Neural cell (in vitro differentiated cells): ENCODE data around the gene ANXA9. TPM values are rescaled to one million over a fixed set of nuclear protein-coding genes. Genes with fewer than 3 reads are reported as not detected.
A peak's percentile ranks its signal among the peaks of the same experiment; 100 is the strongest.

Source experiments
- H2AFZ ChIP-seq: fragments of 200-600, 300-800 bp; sonication (generic), shearing (Covaris generic); 2 replicates; pipeline ENCODE4 v1.6.0; 2014; ENCODE audit warnings: low read depth, mild to moderate bottlenecking, antibody characterized with exemption, low read length, moderate library complexity
- H3F3A ChIP-seq: fragments of 200-600 bp; shearing (Covaris generic); 2 replicates; pipeline ENCODE4 v1.6.1; 2016; ENCODE audit warnings: mild to moderate bottlenecking, moderate library complexity, mixed read lengths, antibody characterized with exemption, low read length; ENCODE audit not compliant: insufficient read depth, poor library complexity, severe bottlenecking
- H3K27ac ChIP-seq: fragments of 200-600, 300-800 bp; sonication (generic), shearing (Covaris generic); 2 replicates; pipeline ENCODE4 v1.5.1; 2014; ENCODE audit warnings: mild to moderate bottlenecking, low read length, moderate library complexity
- H3K27me3 ChIP-seq: fragments of 300-800, 200-600 bp; sonication (generic), shearing (Covaris generic); 2 replicates; pipeline ENCODE4 v1.6.0; 2014; ENCODE audit warnings: mild to moderate bottlenecking, low read depth, low read length, moderate library complexity; ENCODE audit not compliant: insufficient read depth
- H3K36me3 ChIP-seq: fragments of 300-800, 200-600 bp; sonication (generic), shearing (Covaris generic); 2 replicates; pipeline ENCODE4 v1.5.1; 2014; ENCODE audit warnings: mild to moderate bottlenecking, antibody characterized with exemption, low read length, moderate library complexity; ENCODE audit not compliant: insufficient read depth
- H3K4me2 ChIP-seq: fragments of 300-800, 200-600 bp; sonication (generic), shearing (Covaris generic); 2 replicates; pipeline ENCODE4 v1.6.0; 2014; ENCODE audit warnings: mild to moderate bottlenecking, low read length
- H3K4me3 ChIP-seq: fragments of 300-800, 200-600 bp; sonication (generic), shearing (Covaris generic); 2 replicates; pipeline ENCODE4 v1.5.1; 2014; ENCODE audit warnings: mild to moderate bottlenecking, low read length, moderate library complexity
- H3K79me2 ChIP-seq: fragments of 200-600 bp; shearing (Covaris generic); replicated peaks from 2 replicates; pipeline ENCODE4 v1.6.0; 2014; ENCODE audit warnings: mild to moderate bottlenecking, low read length, moderate library complexity; ENCODE audit not compliant: insufficient read depth
- H3K9ac ChIP-seq: fragments of 300-800, 200-600 bp; sonication (generic), shearing (Covaris generic); 2 replicates; pipeline ENCODE4 v1.6.1; 2016; ENCODE audit warnings: mild to moderate bottlenecking, low read length, mixed read lengths
- H3K9me2 ChIP-seq: fragments of 200-600 bp; shearing (Covaris generic); 2 replicates; pipeline ENCODE4 v1.6.1; 2016; ENCODE audit warnings: mild to moderate bottlenecking, low read length, mixed read lengths; ENCODE audit not compliant: insufficient read depth
- H3K9me3 ChIP-seq: fragments of 200-600, 300-800 bp; sonication (generic), shearing (Covaris generic); 2 replicates; pipeline ENCODE4 v1.6.1; 2016; ENCODE audit warnings: mild to moderate bottlenecking, mixed run types, low read length, moderate library complexity, mixed read lengths
- H4K20me1 ChIP-seq: fragments of 200-600 bp; shearing (Covaris generic); 2 replicates; pipeline ENCODE4 v1.6.1; 2016; ENCODE audit warnings: mild to moderate bottlenecking, mixed run types; ENCODE audit not compliant: insufficient read depth
- EP300 ChIP-seq: fragments of 450-650 bp; conservative IDR thresholded peaks from 2 replicates; pipeline ENCODE4 v1.6.1; 2014; ENCODE audit warnings: antibody characterized with exemption, mild to moderate bottlenecking, moderate library complexity; ENCODE audit not compliant: poor library complexity, severe bottlenecking
- EZH2 ChIP-seq: fragments of 200-600, 300-800 bp; shearing (Covaris generic), sonication (generic); IDR thresholded peaks from 2 replicates; pipeline ENCODE4 v1.6.1; 2014; ENCODE audit warnings: antibody characterized with exemption, low read length, borderline replicate concordance, mild to moderate bottlenecking; ENCODE audit not compliant: insufficient read depth, poor library complexity, severe bottlenecking
- MXI1 ChIP-seq: fragments of 450-650 bp; conservative IDR thresholded peaks from 2 replicates; pipeline ENCODE4 v1.6.1; 2014; ENCODE audit warnings: antibody characterized with exemption, mild to moderate bottlenecking; ENCODE audit not compliant: poor library complexity, severe bottlenecking
- POLR2AphosphoS5 ChIP-seq: IDR thresholded peaks from 2 replicates; pipeline ENCODE4 v1.6.1; 2012
- RAD21 ChIP-seq: fragments of 450-650 bp; conservative IDR thresholded peaks from 2 replicates; pipeline ENCODE4 v1.6.1; 2014; ENCODE audit warnings: antibody characterized with exemption, mild to moderate bottlenecking, moderate library complexity
- SMC3 ChIP-seq: fragments of 450-650 bp; conservative IDR thresholded peaks from 2 replicates; pipeline ENCODE4 v1.6.1; 2014; ENCODE audit warnings: antibody characterized with exemption, mild to moderate bottlenecking, moderate library complexity; ENCODE audit not compliant: poor library complexity
- TAF1 ChIP-seq: IDR thresholded peaks from 2 replicates; pipeline ENCODE4 v1.6.1; 2012; ENCODE audit warnings: low read depth
- polyA plus RNA-seq: library from polyadenylated mRNA; depleted of rRNA; stranded (reverse); fragments of >200 nt; gene quantifications from 2 replicates; pipeline ENCODE4 v1.2.3, GENCODE V29; 2014
- TF ChIP-seq, protein P1 (sequence below): fragments of 450-650 bp; IDR thresholded peaks from 2 replicates; pipeline ENCODE4 v1.5.1; 2014; ENCODE audit warnings: antibody characterized with exemption, mild to moderate bottlenecking, moderate library complexity; ENCODE audit not compliant: poor library complexity, severe bottlenecking
- TF ChIP-seq, protein P2 (sequence below): IDR thresholded peaks from 2 replicates; pipeline ENCODE4 v1.6.1; 2012; ENCODE audit warnings: borderline replicate concordance

ANXA9 gene
- polyA plus RNA-seq, 1 donor from 2014 or later, result not detected

DNA sequence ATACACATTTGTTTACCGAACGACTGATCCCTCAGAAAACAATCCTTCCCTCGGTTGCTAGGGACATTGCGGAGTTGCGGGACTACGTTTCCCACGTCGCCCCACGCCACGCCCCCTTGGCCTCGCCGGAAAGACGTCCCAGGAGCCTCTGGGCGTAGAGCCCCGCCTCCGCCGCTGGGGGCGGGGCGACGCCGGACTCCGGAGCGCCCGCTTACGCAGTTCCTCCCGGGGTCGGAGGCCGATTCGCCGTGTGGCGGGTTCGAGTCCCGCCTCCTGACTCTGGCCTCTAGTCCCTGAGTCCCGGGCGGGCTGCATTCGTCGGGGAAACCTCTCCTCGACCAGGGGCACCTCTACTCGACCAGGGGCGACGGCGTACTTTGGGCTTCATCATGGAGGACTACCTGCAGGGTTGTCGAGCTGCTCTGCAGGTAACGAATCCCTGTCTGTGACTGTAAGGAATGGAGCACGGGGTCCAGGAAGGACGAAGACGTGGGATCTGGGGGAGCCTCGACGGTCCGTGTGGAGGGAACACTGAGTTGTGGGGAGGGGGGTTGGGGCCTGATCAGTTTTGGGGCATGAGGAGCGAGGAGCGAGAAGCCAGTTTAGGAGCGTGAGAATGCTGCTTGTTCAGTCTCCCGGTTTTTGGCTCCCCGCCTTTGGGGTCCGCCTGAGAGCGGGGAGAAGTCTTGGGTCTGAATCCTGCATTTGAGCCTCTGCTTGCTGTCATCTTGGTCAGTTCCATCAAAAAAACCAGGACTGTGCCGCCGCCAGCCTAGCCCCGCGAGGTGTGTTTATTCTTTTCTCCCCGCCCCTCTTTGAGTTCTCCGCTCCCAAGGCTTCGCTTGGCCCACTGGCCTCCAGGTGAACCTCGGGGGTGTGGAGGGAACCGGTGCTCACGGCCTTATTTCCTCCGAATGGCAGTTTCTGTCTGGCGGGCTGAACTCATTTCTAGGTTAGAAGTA lies 26.4 kb downstream of the ANXA9 start, which contains the start of gene PRUNE1:
Gene PRUNE1 (plus strand): TSS at position 206 of the 962 bp plus-strand sequence. CDS start 184 bp downstream, at position 390.
- peak; percentile 20 for TF ChIP-seq SMC3
- peak; percentile 36 for TF ChIP-seq POLR2AphosphoS5
- no peak for TF ChIP-seq EZH2
- peak; percentile 57 for TF ChIP-seq TAF1
- TF ChIP-seq, protein P1, sequence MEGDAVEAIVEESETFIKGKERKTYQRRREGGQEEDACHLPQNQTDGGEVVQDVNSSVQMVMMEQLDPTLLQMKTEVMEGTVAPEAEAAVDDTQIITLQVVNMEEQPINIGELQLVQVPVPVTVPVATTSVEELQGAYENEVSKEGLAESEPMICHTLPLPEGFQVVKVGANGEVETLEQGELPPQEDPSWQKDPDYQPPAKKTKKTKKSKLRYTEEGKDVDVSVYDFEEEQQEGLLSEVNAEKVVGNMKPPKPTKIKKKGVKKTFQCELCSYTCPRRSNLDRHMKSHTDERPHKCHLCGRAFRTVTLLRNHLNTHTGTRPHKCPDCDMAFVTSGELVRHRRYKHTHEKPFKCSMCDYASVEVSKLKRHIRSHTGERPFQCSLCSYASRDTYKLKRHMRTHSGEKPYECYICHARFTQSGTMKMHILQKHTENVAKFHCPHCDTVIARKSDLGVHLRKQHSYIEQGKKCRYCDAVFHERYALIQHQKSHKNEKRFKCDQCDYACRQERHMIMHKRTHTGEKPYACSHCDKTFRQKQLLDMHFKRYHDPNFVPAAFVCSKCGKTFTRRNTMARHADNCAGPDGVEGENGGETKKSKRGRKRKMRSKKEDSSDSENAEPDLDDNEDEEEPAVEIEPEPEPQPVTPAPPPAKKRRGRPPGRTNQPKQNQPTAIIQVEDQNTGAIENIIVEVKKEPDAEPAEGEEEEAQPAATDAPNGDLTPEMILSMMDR, result no peak
- TF ChIP-seq EP300, result peak; percentile 69
- peak; percentile 32 for TF ChIP-seq MXI1
- TF ChIP-seq RAD21, result no peak
- TF ChIP-seq, protein P2, sequence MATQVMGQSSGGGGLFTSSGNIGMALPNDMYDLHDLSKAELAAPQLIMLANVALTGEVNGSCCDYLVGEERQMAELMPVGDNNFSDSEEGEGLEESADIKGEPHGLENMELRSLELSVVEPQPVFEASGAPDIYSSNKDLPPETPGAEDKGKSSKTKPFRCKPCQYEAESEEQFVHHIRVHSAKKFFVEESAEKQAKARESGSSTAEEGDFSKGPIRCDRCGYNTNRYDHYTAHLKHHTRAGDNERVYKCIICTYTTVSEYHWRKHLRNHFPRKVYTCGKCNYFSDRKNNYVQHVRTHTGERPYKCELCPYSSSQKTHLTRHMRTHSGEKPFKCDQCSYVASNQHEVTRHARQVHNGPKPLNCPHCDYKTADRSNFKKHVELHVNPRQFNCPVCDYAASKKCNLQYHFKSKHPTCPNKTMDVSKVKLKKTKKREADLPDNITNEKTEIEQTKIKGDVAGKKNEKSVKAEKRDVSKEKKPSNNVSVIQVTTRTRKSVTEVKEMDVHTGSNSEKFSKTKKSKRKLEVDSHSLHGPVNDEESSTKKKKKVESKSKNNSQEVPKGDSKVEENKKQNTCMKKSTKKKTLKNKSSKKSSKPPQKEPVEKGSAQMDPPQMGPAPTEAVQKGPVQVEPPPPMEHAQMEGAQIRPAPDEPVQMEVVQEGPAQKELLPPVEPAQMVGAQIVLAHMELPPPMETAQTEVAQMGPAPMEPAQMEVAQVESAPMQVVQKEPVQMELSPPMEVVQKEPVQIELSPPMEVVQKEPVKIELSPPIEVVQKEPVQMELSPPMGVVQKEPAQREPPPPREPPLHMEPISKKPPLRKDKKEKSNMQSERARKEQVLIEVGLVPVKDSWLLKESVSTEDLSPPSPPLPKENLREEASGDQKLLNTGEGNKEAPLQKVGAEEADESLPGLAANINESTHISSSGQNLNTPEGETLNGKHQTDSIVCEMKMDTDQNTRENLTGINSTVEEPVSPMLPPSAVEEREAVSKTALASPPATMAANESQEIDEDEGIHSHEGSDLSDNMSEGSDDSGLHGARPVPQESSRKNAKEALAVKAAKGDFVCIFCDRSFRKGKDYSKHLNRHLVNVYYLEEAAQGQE, result no peak
- H3F3A ChIP-seq, result no peaks in the 10 kb centered on the region
- H3K79me2 ChIP-seq, result peaks cover 26% of the 10 kb centered on the region
- H3K9me2 ChIP-seq, result no peaks in the 10 kb centered on the region
- H3K4me3 ChIP-seq, result peak within 1 kb of the TSS; percentile 76
- H3K36me3 ChIP-seq, result no peaks in the 10 kb centered on the region
- H3K9ac ChIP-seq, result peak within 1 kb of the TSS; percentile 74
- no peaks in the 10 kb centered on the region for H4K20me1 ChIP-seq
- no peaks in the 10 kb centered on the region for H3K9me3 ChIP-seq
- H2AFZ ChIP-seq, result peak within 1 kb of the TSS; percentile 100
- H3K27me3 ChIP-seq, result no peaks in the 10 kb centered on the region
- peak within 1 kb of the TSS; percentile 75 for H3K27ac ChIP-seq
- peak within 1 kb of the TSS; percentile 79 for H3K4me2 ChIP-seq

DNA sequence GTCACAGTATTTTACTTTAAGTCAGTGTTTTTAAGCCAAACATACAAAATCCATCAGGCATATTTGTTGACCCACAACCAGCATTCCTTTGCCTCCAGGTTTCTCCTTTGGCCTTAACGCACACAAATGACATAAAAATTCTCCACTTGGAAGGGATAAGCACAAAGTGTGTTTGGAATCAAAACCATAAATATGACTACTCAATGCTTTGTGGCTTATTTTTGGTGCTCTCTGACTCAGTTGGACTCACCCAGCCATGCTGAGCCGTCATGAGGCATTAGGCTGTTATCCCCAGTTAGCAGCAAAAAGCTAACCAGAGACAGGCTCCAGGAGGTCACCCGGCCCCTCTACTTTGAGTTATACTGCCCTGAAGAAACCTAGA lies 27.1 kb downstream of the ANXA9 start:
- H3K4me3 ChIP-seq, result peak overlapping the region; percentile 76
- peak overlapping the region; percentile 100 for H2AFZ ChIP-seq
- peak overlapping the region; percentile 79 for H3K4me2 ChIP-seq
- no peak overlapping the region for H3K27ac ChIP-seq
- no peaks in the 10 kb centered on the region for H3K9me3 ChIP-seq
- H3K36me3 ChIP-seq, result no peaks in the 10 kb centered on the region
- TF ChIP-seq TAF1 (no peak), EZH2 (no peak)
- TF ChIP-seq, protein P2, result no peak
- H3F3A ChIP-seq, result no peaks in the 10 kb centered on the region
- H3K9me2 ChIP-seq, result no peaks in the 10 kb centered on the region
- H3K27me3 ChIP-seq, result no peaks in the 10 kb centered on the region
- H3K79me2 ChIP-seq, result peaks cover 22% of the 10 kb centered on the region
- no peaks in the 10 kb centered on the region for H4K20me1 ChIP-seq
- H3K9ac ChIP-seq, result peak overlapping the region; percentile 74
